GM18868 (cell line): ENCODE data around the gene NUBPL.
A peak's percentile ranks its signal among the peaks of the same experiment; 100 is the strongest.
"Not testable (repeated sequence)": the region's sequence is repeated elsewhere in the genome, so short reads cannot be mapped to it uniquely, and the experiment has no call there.

Experiments used
- ATAC-seq: cut with Tn5 transposase; IDR thresholded peaks from one replicate; pipeline ENCODE4 v1.9.1; 2021; ENCODE audit warnings: mild to moderate bottlenecking, moderate library complexity; ENCODE audit not compliant: unreplicated experiment

NUBPL gene

GRCh38 chr14:31797946-31798345 is 236.7 kb downstream of the NUBPL start:
- ATAC-seq, result not testable (repeated sequence)

DNA sequence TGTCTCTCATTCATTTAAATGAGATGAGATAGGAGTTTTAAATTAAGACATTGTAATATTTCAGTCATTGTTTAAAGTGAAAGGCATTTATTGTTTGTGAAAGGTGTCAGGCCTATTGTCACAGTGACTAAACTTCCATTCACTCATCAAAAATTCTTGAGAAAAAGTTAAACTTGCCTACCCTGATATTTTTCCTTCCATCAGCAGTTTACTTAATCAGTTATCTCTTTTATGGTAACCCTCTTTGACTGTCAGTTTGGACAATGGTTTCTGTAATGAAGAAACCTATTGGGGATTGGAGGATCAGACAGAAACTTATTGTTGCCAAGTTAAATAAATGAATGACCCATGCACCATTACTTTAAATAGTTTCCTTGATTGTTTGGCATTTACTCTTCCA is 241.6 kb downstream of the NUBPL start:
- no peak for ATAC-seq

GRCh38 chr14:31806249-31806648 is 245.0 kb downstream of the NUBPL start:
- ATAC-seq, result no peak

GRCh38 chr14:31811693-31812628 is 250.8 kb downstream of the NUBPL start:
- ATAC-seq, result not testable (repeated sequence)

DNA sequence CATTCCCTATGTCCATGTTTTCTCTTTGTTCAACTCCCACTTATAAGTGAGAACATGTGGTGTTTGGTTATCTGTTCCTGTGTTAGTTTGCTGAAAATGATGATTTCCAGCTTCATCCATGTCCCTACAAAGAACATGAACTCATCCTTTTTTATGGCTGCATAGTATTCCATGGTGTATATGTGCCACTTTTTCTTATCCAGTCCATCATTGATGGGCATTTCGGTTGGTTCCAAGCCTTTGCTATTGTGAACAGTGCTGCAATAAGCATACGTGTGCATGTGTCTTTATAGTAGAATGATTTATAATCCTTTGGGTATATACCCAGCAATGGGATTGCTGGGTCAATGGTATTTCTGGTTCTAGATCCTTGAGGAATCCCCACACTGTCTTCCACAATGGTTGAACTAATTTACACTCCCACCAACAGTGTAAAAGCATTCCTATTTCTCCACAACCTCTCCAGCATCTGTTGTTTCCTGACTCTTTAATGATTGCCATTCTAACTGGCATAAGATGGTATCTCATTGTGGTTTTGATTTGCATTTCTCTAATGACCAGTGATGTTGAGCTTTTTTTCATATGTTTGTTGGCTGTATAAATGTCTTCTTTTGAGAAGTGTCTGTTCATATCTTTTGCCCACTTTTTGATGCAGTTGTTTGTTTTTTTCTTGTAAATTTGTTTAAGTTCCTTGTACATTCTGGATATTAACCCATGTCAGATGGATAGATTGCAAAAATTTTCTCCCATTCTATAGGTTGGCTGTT is 252.7 kb downstream of the NUBPL start:
- not testable (repeated sequence) for ATAC-seq

GRCh38 chr14:31819281-31819680 is 258.1 kb downstream of the NUBPL start:
- no peak for ATAC-seq

DNA sequence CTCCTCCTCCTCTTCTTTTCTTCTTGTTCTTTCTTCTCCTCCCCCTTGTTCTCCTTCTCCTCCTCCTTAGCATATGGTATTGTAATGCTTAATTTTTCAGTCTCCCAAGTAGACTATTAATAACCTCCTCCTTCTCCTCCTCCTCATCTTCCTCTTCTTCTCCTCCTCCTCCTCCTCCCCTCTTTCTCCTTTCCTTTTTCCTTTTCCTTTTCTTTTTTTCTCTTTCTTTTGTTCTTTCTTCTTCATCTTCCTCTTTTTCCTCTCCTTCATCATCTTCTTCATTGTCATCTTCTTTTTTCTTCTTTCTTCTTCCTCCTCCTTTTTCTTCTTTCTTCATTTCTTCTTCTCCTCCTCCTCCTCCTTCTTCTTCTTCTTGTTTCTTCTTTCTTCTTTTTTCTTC is 264.3 kb downstream of the NUBPL start:
- ATAC-seq, result no peak

DNA sequence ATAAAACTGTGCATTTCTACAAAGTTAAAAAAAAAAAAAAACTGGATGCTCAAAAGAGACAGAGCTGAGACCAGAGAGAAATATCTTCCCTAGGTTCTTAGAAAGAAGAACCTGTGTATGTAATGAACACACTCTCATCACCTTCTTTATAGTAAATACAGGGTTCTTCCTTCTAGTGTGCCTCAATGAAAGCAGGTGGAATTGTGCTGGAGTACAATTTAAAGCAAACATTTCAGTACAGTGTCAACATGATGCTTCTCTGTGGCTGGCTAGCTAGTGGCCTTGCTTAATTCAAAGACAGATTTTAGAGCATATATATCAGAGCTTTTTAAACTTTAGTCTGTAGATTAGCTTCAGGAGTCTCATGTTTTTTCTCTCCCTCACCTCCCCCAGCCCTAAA is 266.1 kb downstream of the NUBPL start:
- no peak for ATAC-seq

DNA sequence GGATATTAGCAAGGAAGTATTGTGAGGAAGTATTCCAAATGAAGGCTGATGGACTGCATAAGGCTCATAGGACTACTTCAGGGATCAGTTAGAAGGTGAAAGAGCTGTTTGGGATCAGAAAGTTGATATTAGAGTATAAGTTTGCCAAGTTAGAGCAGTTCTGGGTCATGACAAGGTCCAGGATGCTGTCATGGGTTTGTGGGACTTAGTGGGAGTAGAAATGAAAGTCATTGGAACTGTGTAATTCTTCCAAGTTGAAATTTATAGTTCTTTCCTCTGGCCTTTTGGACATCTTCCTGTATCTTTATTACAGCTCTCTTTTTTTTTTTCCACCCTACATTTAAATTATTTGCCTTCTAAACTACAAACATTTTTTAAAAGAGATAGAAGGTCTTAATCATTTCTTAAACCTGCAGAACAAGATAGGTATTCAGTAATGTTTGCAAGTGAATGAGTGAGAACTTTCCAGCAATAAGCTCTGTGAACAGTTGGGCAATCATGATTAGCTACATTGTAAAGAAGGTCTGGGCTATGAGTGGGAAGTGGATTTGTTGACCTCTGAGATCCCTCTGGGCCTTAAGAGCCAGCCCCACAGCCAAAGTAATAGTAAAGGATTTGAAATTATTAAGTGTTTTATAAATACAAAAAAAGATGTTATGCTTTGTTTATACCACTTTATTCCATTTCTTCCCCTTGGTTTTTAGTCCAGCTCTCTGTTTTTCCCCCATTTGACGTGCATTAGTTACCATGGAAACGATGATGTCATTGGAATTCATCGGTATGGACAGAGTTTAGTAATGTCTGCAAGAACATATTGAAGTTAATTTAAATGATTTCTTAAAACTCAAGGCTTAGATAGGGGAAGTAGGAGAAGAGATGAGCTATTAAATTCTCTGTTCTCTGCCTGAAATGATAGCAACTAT is 268.0 kb downstream of the NUBPL start:
- no peak for ATAC-seq

- ATAC-seq, result no peak
Measured at GRCh38 chr14:31834616-31835015, 273.4 kb downstream of the NUBPL start.

DNA sequence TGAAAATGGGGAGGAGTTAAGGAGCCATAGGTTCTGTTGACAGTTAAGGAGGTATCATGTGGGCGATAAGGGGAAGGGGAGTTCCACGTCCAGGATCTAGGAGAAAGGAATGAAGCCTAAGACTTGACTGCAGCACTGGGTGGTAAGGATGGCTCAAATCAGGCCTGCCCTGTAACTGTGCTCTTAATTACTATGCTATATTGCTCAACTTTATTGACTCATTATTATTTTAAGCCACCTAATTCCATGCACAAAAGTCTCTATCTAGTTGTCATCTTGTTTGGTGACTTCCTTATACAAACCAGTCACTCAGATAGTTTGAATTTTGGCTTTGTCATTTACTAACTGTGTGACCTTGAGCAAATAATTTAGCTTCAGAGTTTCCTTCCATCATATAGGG is 273.8 kb downstream of the NUBPL start:
- no peak for ATAC-seq

GRCh38 chr14:31837031-31837430 is 275.8 kb downstream of the NUBPL start:
- no peak for ATAC-seq

DNA sequence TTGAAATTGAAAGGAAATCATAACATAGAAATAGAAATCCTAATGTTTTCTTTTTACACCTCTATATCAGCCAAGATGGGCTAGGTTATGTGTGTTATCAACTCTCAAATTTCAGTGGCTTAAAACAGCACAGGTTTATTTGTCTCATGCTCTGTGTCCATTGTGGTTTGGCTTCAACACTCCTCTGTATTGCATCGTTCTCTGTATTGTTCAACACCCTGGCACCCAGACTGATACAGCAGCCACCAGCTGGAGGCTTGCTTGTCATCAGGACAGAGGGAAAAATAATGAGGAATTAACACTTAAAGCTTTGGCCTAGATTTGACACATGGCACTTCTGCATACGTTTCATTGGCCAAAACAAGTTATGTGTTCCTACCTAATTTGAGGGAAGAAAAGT is 281.7 kb downstream of the NUBPL start:
- ATAC-seq, result peak; percentile 24

- peak; percentile 85 for ATAC-seq
Measured at GRCh38 chr14:31843361-31844091, 282.3 kb downstream of the NUBPL start.

- no peak for ATAC-seq
Measured at GRCh38 chr14:31854508-31855075, 293.4 kb downstream of the NUBPL start.

GRCh38 chr14:31855262-31855661 is 294.1 kb downstream of the NUBPL start:
- ATAC-seq, result no peak

- not testable (repeated sequence) for ATAC-seq
Measured at GRCh38 chr14:31856003-31856402, 294.8 kb downstream of the NUBPL start.

DNA sequence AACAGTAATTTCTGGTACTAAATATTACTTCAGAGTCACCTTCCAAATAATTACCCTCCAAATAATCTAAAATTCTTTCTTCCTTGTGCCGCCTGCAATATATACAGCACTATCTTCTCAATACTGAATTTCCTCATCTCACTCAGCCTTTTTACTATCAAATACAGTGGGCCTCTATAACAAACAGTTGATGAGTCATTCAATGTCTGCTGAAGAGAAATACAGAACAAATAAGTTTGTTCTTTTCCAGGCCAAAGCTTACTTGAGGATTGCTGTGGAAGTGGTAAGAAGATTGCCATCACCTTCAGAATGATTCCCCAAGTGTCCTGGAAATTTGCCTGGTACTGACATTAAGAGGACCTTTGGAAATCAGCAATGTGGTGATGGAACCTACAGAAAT is 297.7 kb downstream of the NUBPL start:
- ATAC-seq, result no peak

DNA sequence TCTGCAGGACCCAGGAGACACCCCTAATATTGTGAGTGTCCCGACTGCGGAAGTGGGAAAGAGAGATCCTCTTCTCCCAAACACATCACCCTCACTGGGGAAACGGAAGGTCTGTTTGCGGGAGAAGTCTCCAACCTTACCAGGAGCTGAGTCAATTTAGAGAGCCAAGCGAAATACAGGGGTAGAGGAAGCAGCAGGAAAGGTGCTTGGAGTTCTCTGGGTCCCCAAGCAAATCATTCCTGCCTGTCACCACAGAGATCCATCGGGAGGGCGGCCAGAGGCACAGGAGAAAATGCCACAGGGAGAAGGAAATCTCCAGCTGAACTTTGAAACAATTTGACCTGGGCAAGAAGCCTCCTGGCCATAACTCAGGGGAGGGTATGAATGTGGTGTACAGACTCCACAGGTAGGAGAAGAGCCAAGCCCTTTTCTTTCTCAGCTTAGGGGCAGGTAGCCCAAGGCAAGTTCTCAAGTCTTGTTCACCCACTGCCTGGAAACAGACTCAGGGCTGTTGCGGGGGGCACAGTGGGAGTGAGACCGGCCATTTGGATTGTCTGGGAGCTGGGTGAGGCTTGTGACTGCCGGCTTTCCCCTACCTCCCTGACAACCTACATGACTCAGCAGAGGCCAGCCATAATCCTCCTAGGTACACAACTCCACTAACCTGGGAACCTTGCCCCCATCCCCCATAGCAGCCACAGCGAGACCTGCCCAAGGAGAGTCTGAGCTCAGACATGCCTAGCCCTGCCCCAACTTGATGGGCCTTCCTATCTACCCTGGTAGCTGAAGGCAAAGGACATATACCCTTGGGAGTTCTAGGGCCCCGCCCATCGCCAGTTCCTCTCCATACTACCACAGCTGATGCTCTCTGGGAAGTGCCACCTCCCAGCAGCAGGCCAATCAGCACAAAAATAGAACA is 304.0 kb downstream of the NUBPL start:
- ATAC-seq, result no peak
